NCI-H1092 (cell line): Measurements from ENCODE around the gene WRAP73.

ENCODE experiments used
- DNase-seq: peaks from one replicate; lab custom pipeline; 2025; lab: John Stamatoyannopoulos, UW

WRAP73 gene

GRCh38 chr1:3668585-3669300 lies 18.8 kb upstream of the WRAP73 start:
- DNase-seq: peak; percentile 30

DNA sequence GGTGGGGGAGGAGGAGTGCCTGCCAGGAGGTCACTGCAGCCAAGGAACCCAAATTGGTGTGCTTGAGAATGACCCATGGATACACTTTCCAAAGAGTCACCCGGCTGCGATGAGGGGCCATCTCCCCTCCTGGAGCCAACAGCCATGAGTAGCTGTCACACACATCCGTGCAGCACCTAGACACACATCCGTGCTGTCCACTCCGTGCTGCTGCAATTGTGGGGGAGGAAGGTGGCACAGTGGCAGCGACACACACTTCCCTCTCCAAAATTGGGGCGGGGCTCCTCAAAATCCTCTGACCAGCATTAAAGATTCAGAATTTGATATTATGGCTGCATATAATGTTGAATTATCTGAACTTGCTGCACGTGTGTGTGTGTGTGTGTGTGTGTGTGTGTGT lies 18.2 kb upstream of the WRAP73 start:
- DNase-seq: no peak

GRCh38 chr1:3664700-3665375 lies 14.9 kb upstream of the WRAP73 start:
- DNase-seq: no peak

DNA sequence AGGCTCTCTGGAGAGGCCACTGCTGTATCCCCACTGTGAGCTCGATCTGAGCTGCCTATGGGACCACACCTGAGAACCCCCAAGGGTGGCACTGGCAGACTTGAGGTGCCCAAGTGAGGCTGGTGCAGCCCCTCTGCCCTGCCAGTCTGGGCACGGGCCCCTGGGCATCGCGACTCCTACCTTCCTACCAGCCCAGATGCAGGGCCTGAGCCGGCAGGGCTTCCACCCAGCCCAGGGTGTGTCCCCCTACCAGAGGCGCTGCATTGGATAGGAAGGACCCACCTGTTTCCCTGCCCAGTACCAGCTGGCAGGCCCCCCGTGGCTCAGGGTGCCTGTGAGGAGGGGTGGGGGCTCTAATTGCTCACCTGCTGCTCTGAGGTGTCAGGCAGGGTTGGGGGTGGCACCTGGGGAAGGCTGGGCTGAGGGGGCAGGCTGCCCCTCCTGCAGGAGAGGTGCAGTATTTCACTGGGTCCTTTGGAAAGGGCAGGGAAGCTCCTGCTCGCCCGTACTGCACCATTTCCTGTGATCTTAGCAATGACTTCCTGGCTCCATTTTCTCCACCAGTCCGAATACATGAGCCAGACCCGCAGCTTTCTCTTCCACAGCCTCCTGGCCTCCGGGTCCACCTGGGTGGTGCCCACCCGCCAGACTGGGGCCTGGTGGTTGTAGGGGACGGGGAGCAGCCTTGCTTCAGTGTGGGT lies 14.2 kb upstream of the WRAP73 start:
- DNase-seq: no peak

GRCh38 chr1:3662080-3662671 lies 12.3 kb upstream of the WRAP73 start:
- no peak for DNase-seq

GRCh38 chr1:3661631-3662030 lies 11.7 kb upstream of the WRAP73 start:
- no peak for DNase-seq

DNA sequence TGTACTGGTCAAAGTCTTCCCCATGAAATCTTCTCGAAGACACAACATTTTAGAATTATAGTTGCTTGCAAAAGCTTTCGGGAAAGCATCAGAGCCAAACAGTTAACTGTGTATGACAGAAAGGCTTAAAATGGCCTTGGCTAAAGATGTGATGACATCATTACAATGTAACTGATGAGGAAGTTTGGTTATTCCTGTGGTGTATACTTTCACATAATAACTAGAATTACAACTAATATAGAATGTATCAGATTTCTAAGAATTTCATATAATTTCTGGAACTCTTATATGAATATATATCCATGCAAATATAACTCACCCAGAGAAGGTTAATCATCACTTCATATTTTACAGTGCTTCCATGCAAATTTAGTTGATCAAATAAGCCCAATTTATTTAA lies 10.8 kb upstream of the WRAP73 start:
- no peak for DNase-seq

DNA sequence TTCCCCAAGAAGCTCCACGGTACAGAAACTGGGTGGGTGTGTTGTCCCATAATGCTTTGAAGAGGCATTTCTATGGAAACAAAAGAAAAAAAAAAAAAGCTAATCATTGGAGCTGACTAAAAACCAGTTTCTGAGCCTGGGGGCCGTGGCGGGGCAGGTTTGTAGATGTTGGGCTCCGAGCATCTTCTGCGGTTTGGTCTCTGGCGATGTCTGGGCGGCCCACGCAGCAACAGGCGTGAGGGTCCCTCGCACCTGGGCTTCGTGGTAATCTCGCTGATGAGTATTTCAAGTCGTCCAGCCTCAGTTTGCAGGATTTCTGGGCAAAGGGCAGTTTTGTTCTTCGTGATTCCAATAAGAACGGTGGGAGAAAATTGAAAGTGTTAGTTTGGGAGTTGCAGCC lies 9.2 kb upstream of the WRAP73 start:
- no peak for DNase-seq

DNA sequence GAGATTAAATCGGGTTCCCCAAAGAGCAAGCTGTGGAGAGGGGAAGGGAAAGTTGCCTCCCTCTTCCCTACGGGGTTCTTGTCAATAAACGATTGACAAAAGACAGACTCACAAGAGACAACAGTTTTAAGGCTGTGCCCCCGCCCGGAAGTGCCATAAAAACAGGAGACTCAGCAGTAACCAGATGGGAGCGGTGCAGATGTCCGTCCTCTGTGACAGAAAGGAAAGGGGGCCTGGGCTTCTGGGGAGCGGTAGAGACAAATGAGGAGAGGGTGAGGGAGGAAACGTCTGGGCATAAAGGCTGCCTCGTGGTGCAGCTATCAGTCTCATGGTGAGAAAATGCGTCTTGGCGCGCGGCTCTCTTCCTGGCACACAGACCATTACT lies 8.3 kb upstream of the WRAP73 start:
- no peak for DNase-seq

DNA sequence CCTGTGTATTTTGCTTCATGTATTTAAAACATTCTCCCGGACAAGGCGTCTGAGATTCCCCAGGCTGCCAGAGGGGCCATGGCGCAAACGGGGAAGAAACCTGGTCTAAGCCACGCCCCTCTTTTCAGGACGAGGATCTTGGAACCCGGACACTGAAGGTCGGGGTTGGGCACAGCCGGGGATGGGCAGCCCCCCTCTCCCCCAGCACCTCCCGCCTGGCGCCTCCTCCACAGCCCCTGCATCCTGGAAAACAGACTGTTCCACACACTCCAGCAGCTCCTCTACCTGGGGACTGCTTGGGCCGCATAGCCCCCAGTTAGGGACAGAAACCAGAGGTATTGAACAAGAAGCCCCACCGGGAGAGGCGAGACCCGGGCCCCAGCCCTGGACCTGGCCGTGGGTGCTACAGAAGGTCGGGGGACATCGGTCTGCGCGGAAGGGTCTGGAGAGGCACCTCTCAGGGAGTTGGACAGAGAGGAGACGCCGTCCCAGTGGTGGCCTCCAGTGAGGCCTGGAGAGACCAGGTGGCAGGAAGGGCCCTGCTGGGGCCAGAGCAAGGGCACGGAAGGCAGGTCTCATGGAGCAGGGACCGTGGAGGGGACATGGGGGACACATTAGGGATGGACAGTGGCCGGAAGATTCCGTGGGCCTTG lies 7.8 kb upstream of the WRAP73 start:
- no peak for DNase-seq

- DNase-seq: no peak
These were observed 7.2 kb upstream of the WRAP73 start for GRCh38 chr1:3657096-3657475.

DNA sequence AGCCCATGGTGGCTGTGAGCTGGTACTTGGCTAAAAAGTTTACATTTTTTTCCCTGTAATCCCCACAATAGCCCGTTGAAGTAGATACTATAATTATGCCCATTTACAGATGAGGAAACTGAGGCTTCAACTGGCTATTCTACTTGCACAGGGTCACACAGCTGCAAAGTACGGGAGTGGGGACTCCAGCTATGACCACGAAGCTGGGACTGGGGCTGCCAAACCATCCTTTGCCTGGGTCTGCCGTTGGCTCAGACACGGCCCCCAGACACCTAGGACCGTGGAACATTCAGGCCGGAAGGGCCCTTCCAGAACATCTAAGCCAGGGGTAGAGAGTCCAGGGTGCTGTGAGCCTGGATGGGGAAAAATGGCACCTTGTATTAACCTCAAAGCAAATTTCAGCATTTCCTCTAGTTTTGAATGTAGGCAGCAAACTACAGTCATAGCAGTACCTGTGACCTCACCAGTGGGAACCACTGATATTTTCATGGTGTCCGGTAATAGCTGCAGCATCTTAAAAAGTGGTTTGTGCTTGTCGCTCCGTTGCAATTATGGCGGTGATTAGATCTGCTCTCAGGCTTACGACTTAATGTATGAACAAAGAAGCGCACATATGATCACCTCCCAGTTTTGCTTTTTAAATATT lies 6.7 kb upstream of the WRAP73 start:
- no peak for DNase-seq

DNA sequence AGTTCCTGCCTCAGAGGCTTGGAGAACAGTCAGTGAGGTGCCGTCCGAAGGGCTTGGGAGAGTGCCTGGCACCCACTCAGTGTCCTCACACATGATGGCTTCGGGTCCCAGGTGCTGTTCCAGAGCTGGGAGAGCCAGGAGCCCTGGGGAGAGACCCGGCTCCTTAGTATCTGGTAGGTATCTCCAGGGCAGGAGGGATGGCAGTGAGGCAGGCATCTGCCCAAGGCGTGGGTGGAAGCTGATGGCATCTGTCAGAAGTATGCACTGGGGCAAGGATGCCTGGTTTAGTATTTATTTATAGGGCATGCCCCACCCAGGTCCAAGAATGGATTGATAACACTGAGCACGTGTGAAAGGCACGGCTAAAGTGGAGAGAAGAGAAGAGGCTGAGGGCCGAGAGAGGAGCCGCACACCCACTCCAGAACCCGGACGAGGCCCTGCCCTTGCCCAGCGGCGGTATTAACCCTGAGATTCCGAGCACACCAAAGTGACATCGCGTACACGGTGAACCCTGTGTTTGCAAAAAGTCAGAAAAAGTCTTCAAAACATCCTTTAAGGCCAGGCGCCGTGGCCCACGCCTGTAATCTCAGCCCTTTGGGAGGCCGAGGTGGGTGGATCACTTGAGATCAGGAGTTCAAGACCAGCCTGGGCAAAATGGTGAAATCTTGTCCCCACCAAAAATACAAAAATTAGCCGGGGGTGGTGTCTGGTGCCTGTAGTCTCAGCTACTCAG lies 4.8 kb upstream of the WRAP73 start:
- no peak for DNase-seq

GRCh38 chr1:3653286-3653618 lies 3.3 kb upstream of the WRAP73 start:
- no peak for DNase-seq

- DNase-seq: no peak
These were observed 2.8 kb upstream of the WRAP73 start for GRCh38 chr1:3652548-3653285.

- DNase-seq: no peak
These were observed 2.1 kb upstream of the WRAP73 start, which contains the start of gene TP73 for GRCh38 chr1:3651930-3652547. Gene TP73 (plus strand): TSS chr1:3652516. CDS start chr1:3682366, 29,850 bp downstream.

DNA sequence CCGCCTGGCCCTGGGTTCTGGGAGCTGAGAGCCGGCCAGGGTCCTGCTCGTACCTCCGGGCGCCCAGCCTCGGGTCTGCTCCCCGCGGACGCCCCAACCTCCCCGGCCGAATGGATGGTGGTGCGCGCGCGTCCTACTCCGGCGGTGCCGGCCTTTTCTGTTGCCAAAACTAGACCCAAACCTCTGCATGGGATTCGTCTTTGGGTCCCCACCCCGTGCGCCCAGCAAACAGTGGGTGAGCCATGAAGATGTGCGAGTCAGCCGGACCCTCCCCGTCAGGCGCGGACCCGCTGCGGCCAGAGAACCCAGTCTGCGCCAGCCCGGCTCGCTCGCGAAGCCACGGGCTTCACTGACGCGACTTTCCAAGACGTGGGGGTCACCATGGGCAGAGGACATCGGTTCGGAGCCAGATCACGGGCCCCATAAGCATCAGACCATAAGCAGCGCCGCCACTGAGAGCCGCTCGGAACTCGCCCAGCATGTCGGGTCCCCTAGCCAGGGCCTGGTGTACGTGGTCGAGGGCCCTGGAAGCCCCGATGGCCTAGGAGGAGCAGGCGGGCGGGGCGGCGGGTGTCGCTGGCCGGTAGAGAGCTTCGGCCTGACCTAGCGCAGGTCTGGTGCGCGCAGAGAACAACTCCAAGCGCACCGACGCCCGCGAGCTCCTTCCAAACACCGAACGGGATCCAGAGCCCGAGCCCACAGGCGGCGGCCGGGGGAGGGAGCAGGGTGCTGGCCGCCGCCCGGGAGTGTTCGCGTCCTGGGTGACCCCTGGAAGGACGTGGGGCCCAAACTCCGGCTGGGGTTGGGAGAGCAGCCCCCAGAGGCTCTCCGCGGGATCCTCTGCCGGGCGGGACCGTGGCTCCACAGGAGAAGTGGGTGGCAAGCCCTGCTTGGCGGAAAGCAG lies 1.4 kb upstream of the WRAP73 start:
- DNase-seq: no peak

DNA sequence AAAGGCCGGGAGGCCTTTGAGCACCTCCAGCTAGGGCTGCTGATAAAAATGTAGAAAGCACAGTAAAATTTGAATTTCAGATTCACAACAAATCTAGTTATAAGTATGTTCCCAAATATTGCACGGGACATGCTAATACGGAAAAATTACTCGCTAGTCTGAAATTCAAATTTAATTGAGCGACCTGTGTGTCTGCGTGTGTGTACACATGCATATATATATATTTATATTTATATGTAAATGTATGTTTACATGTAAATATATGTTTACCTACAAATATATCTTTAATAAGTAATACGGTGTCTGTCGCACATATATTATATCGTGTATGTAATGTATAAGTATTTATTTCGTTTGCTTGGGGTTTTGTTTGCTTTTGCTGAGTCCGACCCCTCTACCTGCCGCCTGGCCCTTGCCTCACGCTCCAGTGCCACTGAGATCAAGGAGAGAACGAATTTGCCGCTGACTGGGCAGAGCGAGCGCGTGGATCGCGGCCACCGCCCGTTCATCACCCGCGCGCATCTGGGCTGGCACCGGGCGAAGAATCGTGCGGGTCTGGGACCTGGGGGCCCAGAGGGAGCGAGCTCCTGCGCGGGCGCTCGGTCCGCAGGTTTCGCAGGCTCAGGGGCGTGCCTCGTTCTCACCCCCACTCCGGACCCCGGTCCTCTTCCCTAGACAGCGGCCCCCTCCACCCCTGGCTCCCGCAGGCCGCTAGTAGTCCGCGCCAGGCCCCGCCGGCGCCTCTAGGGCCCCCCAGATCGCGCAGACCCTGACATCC lies 534 bp upstream of the WRAP73 start:
- no peak for DNase-seq
